ENCODE measurements around the gene MYRF.

DNA sequence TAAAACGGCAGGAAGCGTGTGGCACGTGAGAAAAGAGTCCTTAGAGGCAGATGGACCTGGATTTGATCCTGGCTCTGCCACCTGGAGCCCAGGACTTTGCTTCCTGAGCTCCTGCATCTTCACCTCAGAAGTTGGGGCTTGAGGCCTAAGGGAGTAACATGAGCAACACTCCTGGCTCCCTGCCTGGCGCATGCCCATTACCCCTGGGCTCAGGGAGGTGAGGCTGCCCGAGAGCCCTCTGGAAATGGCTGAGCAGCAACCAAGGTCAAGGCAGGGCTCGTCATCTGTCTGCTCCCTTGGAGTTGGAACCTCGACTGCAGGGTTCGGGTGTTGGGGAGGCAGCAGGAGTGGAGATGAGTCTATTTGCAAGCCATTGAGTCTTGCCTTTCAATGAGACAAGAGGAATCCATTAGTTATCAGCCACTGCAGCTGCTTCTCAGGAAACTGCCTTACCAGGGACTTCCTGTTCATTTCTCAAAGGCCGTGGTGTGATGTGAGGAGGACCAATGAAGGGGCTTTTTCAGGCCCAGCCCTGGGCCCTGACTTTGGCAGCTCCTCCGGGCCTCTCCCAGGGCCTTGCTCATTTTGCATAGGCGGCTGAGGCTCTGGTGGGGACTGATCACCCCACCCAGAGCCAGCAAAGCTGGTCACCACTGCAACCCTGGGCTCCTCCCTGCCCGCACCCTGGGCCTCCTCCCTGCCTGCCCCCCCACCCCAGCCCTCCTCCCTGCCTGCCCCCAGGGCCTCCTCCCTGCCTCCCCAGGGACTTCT, 82.0 kb downstream of the MYRF start:
- TF ChIP-seq, protein P1, sequence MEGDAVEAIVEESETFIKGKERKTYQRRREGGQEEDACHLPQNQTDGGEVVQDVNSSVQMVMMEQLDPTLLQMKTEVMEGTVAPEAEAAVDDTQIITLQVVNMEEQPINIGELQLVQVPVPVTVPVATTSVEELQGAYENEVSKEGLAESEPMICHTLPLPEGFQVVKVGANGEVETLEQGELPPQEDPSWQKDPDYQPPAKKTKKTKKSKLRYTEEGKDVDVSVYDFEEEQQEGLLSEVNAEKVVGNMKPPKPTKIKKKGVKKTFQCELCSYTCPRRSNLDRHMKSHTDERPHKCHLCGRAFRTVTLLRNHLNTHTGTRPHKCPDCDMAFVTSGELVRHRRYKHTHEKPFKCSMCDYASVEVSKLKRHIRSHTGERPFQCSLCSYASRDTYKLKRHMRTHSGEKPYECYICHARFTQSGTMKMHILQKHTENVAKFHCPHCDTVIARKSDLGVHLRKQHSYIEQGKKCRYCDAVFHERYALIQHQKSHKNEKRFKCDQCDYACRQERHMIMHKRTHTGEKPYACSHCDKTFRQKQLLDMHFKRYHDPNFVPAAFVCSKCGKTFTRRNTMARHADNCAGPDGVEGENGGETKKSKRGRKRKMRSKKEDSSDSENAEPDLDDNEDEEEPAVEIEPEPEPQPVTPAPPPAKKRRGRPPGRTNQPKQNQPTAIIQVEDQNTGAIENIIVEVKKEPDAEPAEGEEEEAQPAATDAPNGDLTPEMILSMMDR (IDR thresholded peaks at IDR 0.05), result no peak
- no peak for TF ChIP-seq EZH2 (IDR thresholded peaks at IDR 0.05)

Data from neural progenitor cell (in vitro differentiated cells).